Liver (tissue), 9 donors: ENCODE measurements around the gene SPTLC2. TPM values are rescaled to one million over a fixed set of nuclear protein-coding genes. Genes with fewer than 3 reads are reported as not detected.

Source experiments
- DNase-seq: peaks from one replicate; pipeline ENCODE4 v3.0.0-alpha.2; 2017; ENCODE audit warnings: low spot score
- H3K27ac ChIP-seq, 2 donors: one replicate each; pipeline ENCODE4 v1.7.0; 2013; ENCODE audit warnings: inconsistent platforms in 2 of 2, low read length in 2 of 2, control low read depth in 1 of 2, low read depth in 1 of 2, mild to moderate bottlenecking in 1 of 2
- H3K27me3 ChIP-seq, 4 donors: one replicate each; pipeline versions ENCODE4 v1.6.1 to v1.7.0; 2013; ENCODE audit warnings: low read length in 3 of 4, inconsistent platforms in 1 of 4, mild to moderate bottlenecking in 1 of 4, moderate library complexity in 1 of 4; ENCODE audit not compliant: control insufficient read depth in 4 of 4, insufficient read depth in 4 of 4
- H3K36me3 ChIP-seq, 4 donors: one replicate each; pipeline versions ENCODE4 v1.6.1 to v1.7.0; 2013; ENCODE audit warnings: low read length in 3 of 4, mild to moderate bottlenecking in 3 of 4, low read depth in 1 of 4, moderate library complexity in 1 of 4; ENCODE audit not compliant: control insufficient read depth in 4 of 4, insufficient read depth in 3 of 4
- H3K4me1 ChIP-seq, 4 donors: one replicate each; pipeline versions ENCODE4 v1.6.1 to v1.7.0; 2013; ENCODE audit warnings: low read length in 3 of 4, mild to moderate bottlenecking in 3 of 4, moderate library complexity in 1 of 4; ENCODE audit not compliant: control insufficient read depth in 4 of 4, insufficient read depth in 4 of 4
- H3K4me3 ChIP-seq, 3 donors: one replicate each; pipeline versions ENCODE4 v1.6.1 to v1.7.0; 2013; ENCODE audit warnings: low read length in 3 of 3, control low read depth in 1 of 3, low read depth in 1 of 3, mild to moderate bottlenecking in 1 of 3
- H3K9ac ChIP-seq, 2 donors: one replicate each; pipeline ENCODE4 v1.7.0; 2013; ENCODE audit warnings: low read length in 2 of 2, mild to moderate bottlenecking in 2 of 2, moderate library complexity in 2 of 2, control low read depth in 1 of 2, low read depth in 1 of 2
- H3K9me3 ChIP-seq, 4 donors: one replicate each; pipeline versions ENCODE4 v1.6.1 to v1.7.0; 2013; ENCODE audit warnings: low read length in 3 of 4; ENCODE audit not compliant: control insufficient read depth in 4 of 4
- EGR1 ChIP-seq, 2 donors: IDR thresholded peaks; 2 replicates each; pipeline ENCODE4 v1.6.1; 2016 to 2018; ENCODE audit warnings: antibody characterized with exemption in 2 of 2, low read depth in 2 of 2
- FOXA1 ChIP-seq: IDR thresholded peaks from 2 replicates; pipeline ENCODE4 v1.6.1; 2016; ENCODE audit warnings: antibody characterized with exemption
- FOXA2 ChIP-seq: IDR thresholded peaks from 2 replicates; pipeline ENCODE4 v1.6.1; 2016; ENCODE audit warnings: antibody characterized with exemption
- GABPA ChIP-seq, 2 donors: IDR thresholded peaks in 1 of 2; conservative IDR thresholded peaks in 1 of 2; 2 replicates each; pipeline ENCODE4 v1.6.1; 2016; ENCODE audit warnings: antibody characterized with exemption in 2 of 2, mild to moderate bottlenecking in 1 of 2, moderate library complexity in 1 of 2
- HNF4A ChIP-seq, 2 donors: conservative IDR thresholded peaks; 2 replicates each; pipeline ENCODE4 v1.6.1; 2016; ENCODE audit warnings: antibody characterized with exemption in 2 of 2, mild to moderate bottlenecking in 2 of 2
- JUND ChIP-seq, 2 donors: IDR thresholded peaks; 2 replicates each; pipeline ENCODE4 v1.6.1; 2016; ENCODE audit warnings: antibody characterized with exemption in 2 of 2
- NR2F2 ChIP-seq: IDR thresholded peaks from 2 replicates; pipeline ENCODE4 v1.6.1; 2016; ENCODE audit warnings: antibody characterized with exemption
- RAD21 ChIP-seq, 2 donors: IDR thresholded peaks; 2 replicates each; pipeline ENCODE4 v1.6.1; 2016; ENCODE audit warnings: antibody characterized with exemption in 2 of 2, mild to moderate bottlenecking in 2 of 2
- RXRA ChIP-seq, 2 donors: IDR thresholded peaks; 2 replicates each; pipeline ENCODE4 v1.6.1; 2017 to 2018; ENCODE audit warnings: antibody characterized with exemption in 2 of 2, mild to moderate bottlenecking in 1 of 2
- TAF1 ChIP-seq: conservative IDR thresholded peaks from 2 replicates; pipeline ENCODE4 v1.6.1; 2016; ENCODE audit warnings: antibody characterized with exemption, mild to moderate bottlenecking
- YY1 ChIP-seq: IDR thresholded peaks from 2 replicates; pipeline ENCODE4 v1.6.1; 2016; ENCODE audit warnings: antibody characterized with exemption, mild to moderate bottlenecking
- ZBTB33 ChIP-seq: IDR thresholded peaks from 2 replicates; pipeline ENCODE4 v1.6.1; 2016; ENCODE audit warnings: antibody characterized with exemption
- WGBS: extraction: QIAGEN DNeasy Blood & Tissue Kit; methylation state at CpG from one replicate; pipeline ENCODE4 v1.1.7; 2013; 5-methylcytosine and 5-hydroxymethylcytosine counted together
- polyA plus RNA-seq, 2 donors: library from polyadenylated mRNA; stranded (reverse) in 1 of 2; unstranded in 1 of 2; fragments of 200-250 nt in 1 of 2; fragments of >200 nt in 1 of 2; fragmentation: Nextera tagmentation in 1 of 2; extraction: Ambion mirVana in 1 of 2; gene quantifications; one replicate each; pipeline versions ENCODE4 v1.2.1 to v1.2.3, GENCODE V29; 2013 to 2015
- total RNA-seq, 2 donors: library from RNA; depleted of rRNA; stranded (reverse); fragments of >200 nt; gene quantifications; one replicate each; pipeline ENCODE4 v1.2.3, GENCODE V29; 2014
- TF ChIP-seq, protein P1 (sequence below): fragments of 150-350 bp; IDR thresholded peaks from 2 replicates; pipeline ENCODE4 v1.5.1; 2017; ENCODE audit warnings: improper control_type of control experiment, low read depth, low read length; ENCODE audit not compliant: missing input control
- TF ChIP-seq, protein P2 (sequence below): IDR thresholded peaks from 2 replicates; pipeline ENCODE4 v1.6.1; 2016; ENCODE audit warnings: antibody characterized with exemption
- donor health status: healthy.
- donor health status: healthy.
- donor health status: healthy.
- donor health status: healthy.
- donor health status: healthy.

Gene SPTLC2
- total and polyA plus RNA-seq, 4 donors, result 3.9 to 19.2 (median 9.9) TPM

- TF ChIP-seq, protein P1, sequence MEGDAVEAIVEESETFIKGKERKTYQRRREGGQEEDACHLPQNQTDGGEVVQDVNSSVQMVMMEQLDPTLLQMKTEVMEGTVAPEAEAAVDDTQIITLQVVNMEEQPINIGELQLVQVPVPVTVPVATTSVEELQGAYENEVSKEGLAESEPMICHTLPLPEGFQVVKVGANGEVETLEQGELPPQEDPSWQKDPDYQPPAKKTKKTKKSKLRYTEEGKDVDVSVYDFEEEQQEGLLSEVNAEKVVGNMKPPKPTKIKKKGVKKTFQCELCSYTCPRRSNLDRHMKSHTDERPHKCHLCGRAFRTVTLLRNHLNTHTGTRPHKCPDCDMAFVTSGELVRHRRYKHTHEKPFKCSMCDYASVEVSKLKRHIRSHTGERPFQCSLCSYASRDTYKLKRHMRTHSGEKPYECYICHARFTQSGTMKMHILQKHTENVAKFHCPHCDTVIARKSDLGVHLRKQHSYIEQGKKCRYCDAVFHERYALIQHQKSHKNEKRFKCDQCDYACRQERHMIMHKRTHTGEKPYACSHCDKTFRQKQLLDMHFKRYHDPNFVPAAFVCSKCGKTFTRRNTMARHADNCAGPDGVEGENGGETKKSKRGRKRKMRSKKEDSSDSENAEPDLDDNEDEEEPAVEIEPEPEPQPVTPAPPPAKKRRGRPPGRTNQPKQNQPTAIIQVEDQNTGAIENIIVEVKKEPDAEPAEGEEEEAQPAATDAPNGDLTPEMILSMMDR, result no peak
These were observed 130.3 kb downstream of the SPTLC2 start (continued) for GRCh38 chr14:77485901-77486678.

- Histone ChIP-seq H3K4me1 (no peaks in the 10 kb centered on the region), H3K9ac (no peak overlapping the region), H3K27me3 (no peaks in the 10 kb centered on the region), H3K4me3 (no peak overlapping the region), H3K9me3 (no peaks in the 10 kb centered on the region), H3K36me3 (no peaks in the 10 kb centered on the region), H3K27ac (no peak overlapping the region)
- TF ChIP-seq NR2F2, result no peak
- no peak for DNase-seq
- 90% methylated on average over 3 of the region's 3 CpGs for WGBS
These were observed 131.2 kb downstream of the SPTLC2 start for GRCh38 chr14:77485256-77485655.

DNA sequence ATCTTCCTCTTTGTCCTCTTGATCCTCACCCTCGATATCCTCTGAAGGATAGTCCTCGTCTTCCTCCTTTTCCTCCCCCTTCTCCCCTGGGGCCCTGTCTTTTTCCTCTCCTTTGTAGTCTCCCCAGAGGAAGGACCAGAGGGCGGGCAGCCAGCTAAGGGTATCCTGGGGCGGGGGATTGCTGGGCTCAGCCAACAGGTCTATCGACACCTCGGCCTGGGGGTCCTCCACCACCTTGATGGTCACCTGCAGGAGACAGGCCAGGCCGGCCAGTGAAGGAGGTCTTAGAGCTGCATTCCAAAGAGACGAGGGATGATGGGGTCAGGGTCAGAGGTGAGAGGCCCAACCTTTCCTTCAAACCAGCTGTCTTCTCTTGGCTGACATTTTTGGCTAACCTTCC, 134.0 kb downstream of the SPTLC2 start:
- H3K27me3 ChIP-seq, result no peaks in the 10 kb centered on the region
- H3K4me1 ChIP-seq, result no peaks in the 10 kb centered on the region
- H3K27ac ChIP-seq, result no peak overlapping the region
- DNase-seq, result no peak
- 91% methylated on average over 8 of the region's 8 CpGs for WGBS
- no peaks in the 10 kb centered on the region for H3K9me3 ChIP-seq
- no peaks in the 10 kb centered on the region for H3K36me3 ChIP-seq
- no peak overlapping the region for H3K4me3 ChIP-seq
- no peak overlapping the region for H3K9ac ChIP-seq
- TF ChIP-seq HNF4A (conservative IDR thresholded peaks at IDR 0.05), result no peak
- TF ChIP-seq EGR1 (IDR thresholded peaks at IDR 0.05; ENCODE audit: low read depth in 2 of 2), result no peak
- no peak for TF ChIP-seq RAD21 (IDR thresholded peaks at IDR 0.05)
- no peak for TF ChIP-seq GABPA (IDR thresholded peaks at IDR 0.05 in 1 of 2, conservative IDR thresholded peaks at IDR 0.05 in 1 of 2)
- TF ChIP-seq, protein P2, sequence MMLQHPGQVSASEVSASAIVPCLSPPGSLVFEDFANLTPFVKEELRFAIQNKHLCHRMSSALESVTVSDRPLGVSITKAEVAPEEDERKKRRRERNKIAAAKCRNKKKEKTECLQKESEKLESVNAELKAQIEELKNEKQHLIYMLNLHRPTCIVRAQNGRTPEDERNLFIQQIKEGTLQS, result no peak
- no peak for TF ChIP-seq JUND (IDR thresholded peaks at IDR 0.05)
- TF ChIP-seq FOXA2, result no peak
- TF ChIP-seq ZBTB33, result no peak
- no peak for TF ChIP-seq FOXA1
- TF ChIP-seq RXRA (IDR thresholded peaks at IDR 0.05), result no peak
- TF ChIP-seq YY1, result no peak
- no peak for TF ChIP-seq TAF1
